ENCODE data around the gene PLEKHM2.

DNA sequence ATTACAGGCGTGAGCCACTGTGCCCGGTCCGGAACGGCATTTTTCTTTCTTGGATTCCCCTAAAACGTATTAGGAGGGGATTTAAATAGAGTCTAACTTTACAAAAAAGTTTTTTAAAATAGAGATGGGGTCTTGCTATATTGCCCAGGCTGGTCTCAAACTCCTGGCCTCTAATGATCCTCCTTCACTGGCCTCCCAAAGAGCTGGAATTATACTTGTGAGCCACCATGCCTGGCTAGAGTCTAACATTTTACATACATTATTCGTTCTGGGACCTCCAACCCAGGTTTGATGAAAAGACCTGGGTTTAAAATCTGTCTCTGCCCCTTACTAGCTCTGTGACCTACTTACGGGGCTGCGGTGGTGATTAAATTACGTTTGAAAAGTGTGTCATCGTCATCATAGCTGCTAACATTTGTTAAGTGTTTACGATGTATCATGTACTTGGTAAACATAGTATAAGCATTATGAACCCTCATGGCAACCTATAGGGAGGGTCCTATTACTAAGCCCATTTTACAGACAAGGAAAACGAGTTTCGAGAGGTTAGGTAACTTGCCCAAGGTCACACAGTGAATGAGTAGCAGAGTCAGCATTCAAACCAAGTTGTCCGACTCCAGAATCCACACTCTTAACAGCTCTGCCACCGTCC lies 24.5 kb downstream of the PLEKHM2 start:
- TF ChIP-seq RARB (CRISPR knock-in tag; IDR thresholded peaks at IDR 0.05) (no peak), ZFP30 (CRISPR knock-in tag; IDR thresholded peaks at IDR 0.05) (no peak), ARNTL (CRISPR knock-in tag; IDR thresholded peaks at IDR 0.05; ENCODE audit: borderline replicate concordance, low read depth) (no peak), SNAI2 (CRISPR knock-in tag; IDR thresholded peaks at IDR 0.05) (no peak), ISL1 (CRISPR knock-in tag; IDR thresholded peaks at IDR 0.05) (no peak), CSDC2 (CRISPR knock-in tag; IDR thresholded peaks at IDR 0.05) (no peak), ZFP3 (CRISPR knock-in tag; IDR thresholded peaks at IDR 0.05) (no peak), OSR1 (CRISPR knock-in tag; IDR thresholded peaks at IDR 0.05) (no peak)
- TF ChIP-seq, protein P1, sequence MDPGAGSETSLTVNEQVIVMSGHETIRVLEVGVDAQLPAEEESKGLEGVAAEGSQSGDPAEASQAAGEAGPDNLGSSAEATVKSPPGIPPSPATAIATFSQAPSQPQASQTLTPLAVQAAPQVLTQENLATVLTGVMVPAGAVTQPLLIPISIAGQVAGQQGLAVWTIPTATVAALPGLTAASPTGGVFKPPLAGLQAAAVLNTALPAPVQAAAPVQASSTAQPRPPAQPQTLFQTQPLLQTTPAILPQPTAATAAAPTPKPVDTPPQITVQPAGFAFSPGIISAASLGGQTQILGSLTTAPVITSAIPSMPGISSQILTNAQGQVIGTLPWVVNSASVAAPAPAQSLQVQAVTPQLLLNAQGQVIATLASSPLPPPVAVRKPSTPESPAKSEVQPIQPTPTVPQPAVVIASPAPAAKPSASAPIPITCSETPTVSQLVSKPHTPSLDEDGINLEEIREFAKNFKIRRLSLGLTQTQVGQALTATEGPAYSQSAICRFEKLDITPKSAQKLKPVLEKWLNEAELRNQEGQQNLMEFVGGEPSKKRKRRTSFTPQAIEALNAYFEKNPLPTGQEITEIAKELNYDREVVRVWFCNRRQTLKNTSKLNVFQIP (CRISPR knock-in tag; IDR thresholded peaks at IDR 0.05; ENCODE audit: borderline replicate concordance, low read depth), result no peak
- TF ChIP-seq, protein P2, sequence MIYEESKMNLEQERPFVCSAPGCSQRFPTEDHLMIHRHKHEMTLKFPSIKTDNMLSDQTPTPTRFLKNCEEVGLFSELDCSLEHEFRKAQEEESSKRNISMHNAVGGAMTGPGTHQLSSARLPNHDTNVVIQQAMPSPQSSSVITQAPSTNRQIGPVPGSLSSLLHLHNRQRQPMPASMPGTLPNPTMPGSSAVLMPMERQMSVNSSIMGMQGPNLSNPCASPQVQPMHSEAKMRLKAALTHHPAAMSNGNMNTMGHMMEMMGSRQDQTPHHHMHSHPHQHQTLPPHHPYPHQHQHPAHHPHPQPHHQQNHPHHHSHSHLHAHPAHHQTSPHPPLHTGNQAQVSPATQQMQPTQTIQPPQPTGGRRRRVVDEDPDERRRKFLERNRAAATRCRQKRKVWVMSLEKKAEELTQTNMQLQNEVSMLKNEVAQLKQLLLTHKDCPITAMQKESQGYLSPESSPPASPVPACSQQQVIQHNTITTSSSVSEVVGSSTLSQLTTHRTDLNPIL (CRISPR knock-in tag; IDR thresholded peaks at IDR 0.05; ENCODE audit: low read depth), result no peak
